Stimulated activated CD4-positive, alpha-beta T cell treated with anti-CD3 and anti-CD28 coated beads, Interleukin-2, amount 100 ng/mL, for 48 hours (primary cell): Measurements from ENCODE around the gene RAX2.
"Not testable (repeated sequence)": the region's sequence is repeated elsewhere in the genome, so short reads cannot be mapped to it uniquely, and the experiment has no call there.

Experiments used
- DNase-seq, 2 donors: peaks; one replicate each; pipeline ENCODE4 v3.0.0-alpha.2; 2020

The RAX2 gene

DNA sequence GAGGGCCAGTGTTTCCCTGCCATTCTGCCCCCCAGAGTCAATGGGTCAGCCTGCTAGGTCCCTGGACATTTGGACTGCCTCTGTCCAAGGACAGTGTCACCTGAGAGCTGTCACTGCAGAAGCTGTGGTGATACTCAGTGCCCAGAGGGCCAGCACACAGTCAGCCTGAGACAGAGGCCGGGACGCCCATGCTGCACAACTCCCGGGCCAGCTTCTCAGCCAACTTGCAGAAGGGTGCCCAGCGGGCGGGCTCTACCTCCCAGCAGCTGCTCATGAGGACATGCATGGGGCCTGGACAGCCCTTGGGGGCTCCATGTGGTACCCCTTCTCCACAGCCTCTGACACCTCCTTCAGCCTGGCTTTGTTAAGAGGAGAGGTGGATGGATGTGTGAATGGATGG, 3.8 kb upstream of the RAX2 start:
- no peak for DNase-seq

- no peak for DNase-seq
Measured at GRCh38 chr19:3775374-3775711, 3.3 kb upstream of the RAX2 start.

DNA sequence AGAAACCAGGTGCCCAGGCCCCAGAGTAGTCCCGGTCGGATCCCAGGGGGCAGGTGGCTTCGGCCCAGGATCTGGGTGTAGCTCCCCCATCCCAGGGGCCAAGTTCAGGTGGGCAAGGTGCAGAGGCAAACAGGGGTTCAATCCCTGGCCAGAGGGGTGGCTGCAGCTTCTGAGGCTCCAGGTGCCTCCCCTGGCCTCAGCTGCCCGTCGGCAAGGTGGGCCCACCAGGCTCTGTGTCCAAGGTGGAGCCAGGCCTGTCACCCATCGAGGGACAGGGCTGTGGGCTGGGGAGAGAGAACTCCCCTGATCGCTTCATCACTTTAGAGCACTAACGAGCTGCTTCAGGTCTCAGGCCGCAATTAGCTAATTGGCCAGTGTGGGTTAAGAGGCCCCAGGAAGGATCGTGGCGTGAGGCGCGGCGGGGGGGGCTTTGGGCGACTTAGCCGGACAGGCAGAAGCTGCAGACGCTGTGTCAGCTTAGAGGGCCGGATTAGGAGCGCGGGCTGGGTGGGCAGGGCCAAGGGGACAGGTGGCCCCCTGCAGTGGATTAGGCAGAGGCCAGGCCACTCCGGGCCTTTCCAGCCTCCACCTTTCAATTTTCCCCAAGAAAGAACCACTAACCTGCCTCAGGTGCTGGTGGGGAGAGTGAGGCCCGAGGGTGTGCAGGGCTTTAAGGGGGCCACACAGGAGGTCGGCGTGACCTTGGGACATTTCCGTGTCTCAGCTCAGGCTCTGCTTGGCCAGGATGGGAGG, 2.8 kb upstream of the RAX2 start:
- no peak for DNase-seq

DNA sequence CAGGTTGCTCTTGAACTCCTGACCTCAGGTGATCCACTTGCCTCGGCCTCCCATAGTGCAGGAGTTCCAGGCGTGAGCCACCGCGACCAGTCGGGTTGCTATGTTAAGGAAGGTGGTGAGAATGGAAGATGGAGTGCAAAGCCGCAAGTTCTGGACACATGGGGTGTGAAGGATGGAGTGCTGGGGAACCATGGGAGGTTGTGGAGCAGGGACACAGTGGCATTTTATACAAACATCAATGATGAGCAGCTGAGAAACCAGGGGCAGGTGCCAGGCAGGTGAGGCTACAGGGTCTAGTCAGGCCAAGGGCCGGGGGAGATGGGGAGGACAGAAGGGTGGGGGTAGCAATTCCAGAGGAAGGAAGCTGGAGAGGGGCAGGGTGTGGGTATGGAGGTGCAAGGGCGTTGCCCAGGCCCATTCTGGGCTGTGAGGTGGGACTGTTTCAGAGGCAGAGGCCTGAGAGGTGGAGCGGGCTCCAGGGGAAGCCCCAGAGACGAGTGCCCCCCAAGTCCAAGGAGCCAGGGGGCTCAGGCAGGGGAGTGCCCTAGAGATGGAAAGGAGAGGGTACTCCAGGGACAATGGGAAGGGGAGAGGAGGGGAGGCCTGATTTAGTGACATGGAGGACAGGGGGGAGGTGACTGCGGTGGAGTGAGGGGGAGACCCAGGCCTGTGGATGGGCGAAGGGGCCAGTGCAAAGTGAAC, 1.9 kb upstream of the RAX2 start:
- no peak for DNase-seq

GRCh38 chr19:3771000-3771905, 775 bp downstream of the RAX2 start:
- DNase-seq, result no peak

GRCh38 chr19:3770136-3770999, 1.7 kb downstream of the RAX2 start:
- DNase-seq, result no peak

- no peak for DNase-seq
Measured at GRCh38 chr19:3769494-3769893, 2.5 kb downstream of the RAX2 start.

- DNase-seq, result no peak
Measured at GRCh38 chr19:3768748-3769099, 3.3 kb downstream of the RAX2 start.

DNA sequence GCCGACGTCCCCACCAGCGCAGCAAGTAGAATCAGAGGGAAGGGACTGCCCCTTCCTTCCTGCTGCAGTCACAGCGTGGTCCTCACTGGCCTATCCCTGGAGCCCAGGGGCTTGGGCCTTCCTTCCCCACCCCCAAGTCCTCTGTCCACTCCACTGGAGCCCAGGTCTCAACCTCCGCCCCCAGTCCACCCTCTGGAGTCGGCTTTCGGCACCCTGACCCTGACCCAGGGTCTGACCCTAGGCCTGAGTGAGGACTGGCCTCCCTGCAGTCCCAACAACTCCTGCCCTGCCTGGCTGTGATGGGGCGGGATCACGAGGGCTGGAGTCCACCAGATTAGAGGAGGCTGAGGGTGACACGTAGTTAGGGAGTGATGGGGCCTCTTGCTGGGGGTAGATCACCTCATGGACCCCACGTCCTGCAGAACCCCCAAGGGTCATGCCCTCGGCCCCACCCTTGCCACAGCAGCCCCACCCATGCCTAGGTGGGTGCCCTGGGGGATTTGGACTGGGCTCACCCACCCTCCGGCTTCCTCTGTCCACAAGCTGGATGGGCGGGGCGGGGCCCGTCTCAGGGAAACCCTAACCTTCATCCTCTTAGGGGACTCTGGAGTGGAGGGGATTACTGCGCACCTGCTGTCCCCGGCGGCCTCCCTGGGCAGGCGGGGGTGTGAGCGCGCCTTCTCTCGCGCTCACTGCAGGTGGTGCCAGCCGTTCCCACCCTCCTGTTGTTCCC, 3.8 kb downstream of the RAX2 start:
- no peak for DNase-seq

GRCh38 chr19:3767050-3767449, 5.0 kb downstream of the RAX2 start:
- no peak for DNase-seq

DNA sequence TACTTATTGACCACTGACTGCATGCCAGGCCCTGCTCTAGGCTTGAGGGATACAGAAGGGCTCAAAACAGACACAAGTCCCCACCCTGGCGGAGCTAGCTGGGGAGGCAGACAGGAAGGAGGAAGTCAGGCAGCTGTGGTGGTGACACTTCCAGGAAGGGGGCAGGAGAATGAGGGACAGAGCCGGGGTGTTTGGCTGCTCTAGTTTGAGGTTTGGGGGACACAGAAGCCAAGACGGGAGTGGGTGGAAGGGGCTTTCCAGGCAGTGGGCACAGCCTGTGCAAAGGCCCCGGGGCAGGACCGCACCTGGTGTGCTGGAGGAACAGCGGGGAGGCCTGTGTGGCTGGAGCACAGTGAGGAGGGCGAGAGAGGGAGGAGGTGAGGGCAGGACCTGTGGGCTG, 5.5 kb downstream of the RAX2 start:
- no peak for DNase-seq

DNA sequence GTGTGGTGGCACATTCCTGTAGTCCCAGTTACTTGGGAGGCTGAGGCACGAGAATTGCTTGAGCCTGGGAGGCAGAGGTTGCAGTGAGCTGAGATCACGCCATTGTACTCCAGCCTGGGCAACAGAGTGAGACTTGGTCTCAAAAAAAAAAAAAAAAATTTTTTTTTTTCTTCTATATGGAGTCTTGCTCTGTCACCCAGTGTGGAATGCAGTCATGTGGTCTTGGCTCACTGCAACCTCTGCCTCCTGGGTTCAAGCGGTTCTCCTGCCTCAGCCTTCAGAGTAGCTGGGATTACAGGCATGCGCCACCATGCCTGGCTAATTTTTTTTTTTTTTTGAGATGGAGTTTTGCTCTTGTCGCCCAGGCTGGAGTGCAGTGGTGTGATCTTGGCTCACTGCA, 6.3 kb downstream of the RAX2 start:
- DNase-seq, result not testable (repeated sequence)

DNA sequence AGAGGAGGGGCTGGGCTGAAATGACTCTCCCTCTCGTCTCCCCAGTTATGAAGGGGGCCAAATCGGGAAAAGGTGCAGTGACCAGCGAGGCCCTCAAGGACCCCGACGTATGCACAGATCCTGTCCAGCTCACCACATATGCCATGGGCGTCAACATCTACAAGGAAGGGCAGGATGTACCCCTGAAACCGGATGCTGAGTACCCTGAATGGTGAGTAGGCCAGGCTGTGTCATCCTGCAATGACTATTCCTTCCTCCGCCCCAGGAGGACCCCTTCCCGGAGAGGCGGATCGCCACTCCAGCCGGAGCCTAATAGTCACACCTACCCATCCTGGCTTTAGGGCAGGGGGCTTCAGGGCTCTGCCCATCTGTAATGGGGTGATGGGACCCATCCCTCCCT, 6.9 kb downstream of the RAX2 start:
- no peak for DNase-seq

- DNase-seq, result peak; percentile 99
Measured at GRCh38 chr19:3762501-3763459, 9.2 kb downstream of the RAX2 start, which contains the start of gene MRPL54. TSS of gene MRPL54 (plus strand) at chr19:3762682. CDS start at chr19:3762701, 19 bp downstream.

GRCh38 chr19:3762130-3762473, 9.9 kb downstream of the RAX2 start:
- no peak for DNase-seq

GRCh38 chr19:3761382-3762129, 10.5 kb downstream of the RAX2 start, which contains the start of gene APBA3:
TSS of gene APBA3 (minus strand) at chr19:3761692. CDS start at chr19:3760264, 1,428 bp downstream.
- DNase-seq, result peak; percentile 97 to 98

- no peak for DNase-seq
Measured at GRCh38 chr19:3760871-3761361, 11.1 kb downstream of the RAX2 start.

GRCh38 chr19:3759482-3760254, 12.4 kb downstream of the RAX2 start:
- DNase-seq, result no peak

GRCh38 chr19:3758297-3758696, 13.7 kb downstream of the RAX2 start:
- DNase-seq, result not testable (repeated sequence)
